ENCODE results near the gene OR2A7. TPM values are rescaled to one million over a fixed set of nuclear protein-coding genes. Genes with fewer than 3 reads are reported as not detected.
"Not testable (repeated sequence)": the region's sequence is repeated elsewhere in the genome, so short reads cannot be mapped to it uniquely, and the experiment has no call there.

OR2A7 gene
- total and polyA plus RNA-seq, 2 of the 8 experiments (the other 6 are each of a cell fraction or from before 2014, with no cell fraction given), result 1.9 to 3.3 TPM

DNA sequence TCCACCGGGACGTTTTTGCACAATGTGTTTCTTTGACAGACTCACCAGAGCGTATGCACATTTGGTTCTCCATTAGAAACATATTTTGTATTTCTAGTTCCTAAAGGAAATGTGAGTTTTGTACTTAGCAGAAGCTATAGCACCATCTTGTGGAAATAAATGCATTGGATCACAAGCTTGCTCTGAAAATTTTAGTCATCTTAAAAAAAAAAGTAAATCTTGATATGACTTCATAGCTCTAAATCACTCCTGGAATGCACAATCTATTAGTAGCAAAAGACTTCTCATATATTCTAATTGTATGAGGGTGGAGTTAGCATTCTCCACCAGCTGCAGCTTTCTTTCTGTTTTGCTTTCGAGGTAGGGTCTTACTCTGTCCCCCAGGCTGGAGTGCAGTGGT lies 45.4 kb downstream of the OR2A7 start:
- H2BK20ac ChIP-seq (ENCODE audit: low read length); H3K36me3 ChIP-seq (ENCODE audit: control insufficient read depth in 2 of 4, insufficient read depth in 4 of 4, low read length in 3 of 4); H3K14ac ChIP-seq (ENCODE audit: insufficient read length); H2BK15ac ChIP-seq (ENCODE audit: low read length); H3K9ac ChIP-seq (replicated peaks in 1 of 4; ENCODE audit: extremely low read depth in 1 of 4, low read depth in 3 of 4, low read length in 3 of 4); CTCF ChIA-PET (ENCODE audit: partially characterized antibody); H3K23me2 ChIP-seq (ENCODE audit: low read depth, low read length); H3K4me1 ChIP-seq (replicated peaks in 1 of 4; ENCODE audit: control insufficient read depth in 3 of 4, insufficient read depth in 4 of 4, low read length in 3 of 4); H3K23ac ChIP-seq (ENCODE audit: insufficient read length); H2BK120ac ChIP-seq (replicated peaks; ENCODE audit: low read depth, low read length); H2AFZ ChIP-seq (ENCODE audit: low read length); H4K91ac ChIP-seq (replicated peaks; ENCODE audit: insufficient read length, low read length); H3K79me1 ChIP-seq (ENCODE audit: low read depth, low read length); H2AK5ac ChIP-seq (ENCODE audit: low read depth, low read length); H4K20me1 ChIP-seq (replicated peaks in 1 of 2; ENCODE audit: control insufficient read depth in 1 of 2, insufficient read depth in 2 of 2, low read length in 2 of 2); H3K4ac ChIP-seq (replicated peaks; ENCODE audit: insufficient read length, low read depth, low read length); H3K27me3 ChIP-seq (replicated peaks in 1 of 4; ENCODE audit: control insufficient read depth in 3 of 4, extremely low read depth in 1 of 4, insufficient read depth in 3 of 4, low read length in 3 of 4); H3K4me2 ChIP-seq (ENCODE audit: insufficient read depth in 1 of 2, low read depth in 2 of 2, low read length in 2 of 2); H4K8ac ChIP-seq (ENCODE audit: extremely low read depth, insufficient read depth, low read length); H3K4me3 ChIP-seq (ENCODE audit: extremely low read depth in 1 of 4, insufficient read depth in 2 of 4, low read depth in 3 of 4, low read length in 4 of 4); H3K27ac ChIP-seq (ENCODE audit: low read depth, low read length); H2BK5ac ChIP-seq (ENCODE audit: low read depth, low read length); H2BK12ac ChIP-seq (ENCODE audit: low read depth, low read length); H3K18ac ChIP-seq (ENCODE audit: extremely low read depth, low read length); H3K9me3 ChIP-seq (ENCODE audit: insufficient read depth in 2 of 2, low read depth in 1 of 2, low read length in 1 of 2); H3K79me2 ChIP-seq (ENCODE audit: control insufficient read depth in 1 of 2, insufficient read depth in 2 of 2, low read length in 2 of 2); POLR2A ChIA-PET (ENCODE audit: partially characterized antibody); DNase-seq (ENCODE audit: low read depth in 1 of 2, low spot score in 2 of 2); H4K5ac ChIP-seq (ENCODE audit: insufficient read length, low read depth, low read length); H3K56ac ChIP-seq (replicated peaks; ENCODE audit: insufficient read length, low read depth, low read length): not testable (repeated sequence)
- WGBS, 2 experiments (ENCODE audit: extremely low coverage in 1 of 2, insufficient coverage in 1 of 2, insufficient read length in 1 of 2, insufficient replicate concordance in 2 of 2, low coverage in 1 of 2, low lambda C conversion rate in 2 of 2, missing lambda C conversion rate in 1 of 2), result no CpG with 5 or more reads among the region's 4 CpGs
- FAIRE-seq, result peak; percentile 13

DNA sequence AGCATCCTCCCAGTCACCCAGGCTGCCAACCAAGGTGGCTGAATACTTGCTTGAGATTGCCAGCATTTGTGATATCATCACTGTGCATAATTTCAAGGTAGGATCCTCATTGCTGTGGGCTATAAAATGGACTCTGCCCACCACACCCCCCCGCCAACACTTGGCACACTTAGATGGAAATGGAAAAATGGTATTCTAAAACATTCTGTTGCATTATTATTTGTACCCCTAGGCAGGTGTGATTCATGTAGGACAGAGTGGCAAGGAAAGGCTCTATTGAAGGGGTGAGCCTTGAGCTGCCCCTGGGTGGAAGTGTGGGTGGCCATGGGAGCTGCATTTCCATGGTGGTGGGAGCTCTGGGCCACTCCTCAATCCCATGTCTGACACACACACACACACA lies 46.0 kb downstream of the OR2A7 start:
- H3K27ac ChIP-seq (ENCODE audit: low read depth, low read length); H3K4me2 ChIP-seq (ENCODE audit: insufficient read depth in 1 of 2, low read depth in 2 of 2, low read length in 2 of 2); H3K14ac ChIP-seq (ENCODE audit: insufficient read length); H2BK20ac ChIP-seq (ENCODE audit: low read length); H2AFZ ChIP-seq (ENCODE audit: low read length); H2AK5ac ChIP-seq (ENCODE audit: low read depth, low read length); H3K23ac ChIP-seq (ENCODE audit: insufficient read length); H3K4me1 ChIP-seq (replicated peaks in 1 of 4; ENCODE audit: control insufficient read depth in 3 of 4, insufficient read depth in 4 of 4, low read length in 3 of 4); FAIRE-seq; H2BK5ac ChIP-seq (ENCODE audit: low read depth, low read length); DNase-seq (ENCODE audit: low read depth in 1 of 2, low spot score in 2 of 2); H3K79me1 ChIP-seq (ENCODE audit: low read depth, low read length); H4K5ac ChIP-seq (ENCODE audit: insufficient read length, low read depth, low read length); H2BK15ac ChIP-seq (ENCODE audit: low read length); H3K56ac ChIP-seq (replicated peaks; ENCODE audit: insufficient read length, low read depth, low read length); H2BK12ac ChIP-seq (ENCODE audit: low read depth, low read length); H2BK120ac ChIP-seq (replicated peaks; ENCODE audit: low read depth, low read length); H4K91ac ChIP-seq (replicated peaks; ENCODE audit: insufficient read length, low read length); H3K79me2 ChIP-seq (ENCODE audit: control insufficient read depth in 1 of 2, insufficient read depth in 2 of 2, low read length in 2 of 2); H3K23me2 ChIP-seq (ENCODE audit: low read depth, low read length); H3K9me3 ChIP-seq (ENCODE audit: insufficient read depth in 2 of 2, low read depth in 1 of 2, low read length in 1 of 2); H3K27me3 ChIP-seq (replicated peaks in 1 of 4; ENCODE audit: control insufficient read depth in 3 of 4, extremely low read depth in 1 of 4, insufficient read depth in 3 of 4, low read length in 3 of 4); H3K18ac ChIP-seq (ENCODE audit: extremely low read depth, low read length); H3K36me3 ChIP-seq (ENCODE audit: control insufficient read depth in 2 of 4, insufficient read depth in 4 of 4, low read length in 3 of 4); H3K4me3 ChIP-seq (ENCODE audit: extremely low read depth in 1 of 4, insufficient read depth in 2 of 4, low read depth in 3 of 4, low read length in 4 of 4); POLR2A ChIA-PET (ENCODE audit: partially characterized antibody); H3K4ac ChIP-seq (replicated peaks; ENCODE audit: insufficient read length, low read depth, low read length); H3K9ac ChIP-seq (replicated peaks in 1 of 4; ENCODE audit: extremely low read depth in 1 of 4, low read depth in 3 of 4, low read length in 3 of 4); CTCF ChIA-PET (ENCODE audit: partially characterized antibody); H4K8ac ChIP-seq (ENCODE audit: extremely low read depth, insufficient read depth, low read length); H4K20me1 ChIP-seq (replicated peaks in 1 of 2; ENCODE audit: control insufficient read depth in 1 of 2, insufficient read depth in 2 of 2, low read length in 2 of 2): not testable (repeated sequence)
- WGBS, 2 experiments (ENCODE audit: extremely low coverage in 1 of 2, insufficient coverage in 1 of 2, insufficient read length in 1 of 2, insufficient replicate concordance in 2 of 2, low coverage in 1 of 2, low lambda C conversion rate in 2 of 2, missing lambda C conversion rate in 1 of 2), result 96% methylated on average over 1 of the region's 1 CpG; no CpG with 5 or more reads in 1 of the 2 experiments

Data from H1 (cell line).